Endothelial cell of umbilical vein (primary cell): ENCODE data around the gene DGLUCY. TPM values are rescaled to one million over a fixed set of nuclear protein-coding genes. Genes with fewer than 3 reads are reported as not detected.

ENCODE experiments used
- BruUV-seq: library from RNA; stranded (reverse); fragments of 400-500 nt; replicated peaks from 2 replicates; lab custom pipeline; 2021; lab: Mats Ljungman, UMichigan
- CTCF ChIA-PET: fragments of 300-600, 350-600 bp; sonication (Branson Sonifier 250); formaldehyde crosslinking; loops from one replicate; lab custom pipeline; 2021; ENCODE audit warnings: antibody characterized with exemption, inconsistent platforms; lab: Charles Lee
- POLR2A ChIA-PET: fragments of 300-600, 350-600 bp; sonication (Branson Sonifier 250); formaldehyde crosslinking; loops from one replicate; lab custom pipeline; 2021; ENCODE audit warnings: antibody characterized with exemption, inconsistent platforms; lab: Charles Lee
- DNase-seq: peaks from one replicate; pipeline ENCODE4 v3.0.0-alpha.2; 2011; ENCODE audit warnings: low read depth, low spot score
- FAIRE-seq: peaks from 2 replicates; lab custom pipeline; 2011; peaks lifted over from hg19 to GRCh38; lab: Jason Lieb, UNC
- H2AFZ ChIP-seq: 2 replicates; pipeline ENCODE4 v1.6.0; 2012; ENCODE audit warnings: low read depth, low read length, control low read depth, inconsistent platforms
- H3K27ac ChIP-seq: 2 replicates; pipeline ENCODE4 v1.5.1; 2011; ENCODE audit warnings: low read depth, mild to moderate bottlenecking, control low read depth, low read length, moderate library complexity; ENCODE audit not compliant: insufficient read depth
- H3K27me3 ChIP-seq, 2 experiments: 2 replicates each; pipeline versions ENCODE4 v1.6.0 to v1.6.1; 2011; ENCODE audit warnings: low read length in 2 of 2, mixed read lengths in 1 of 2; ENCODE audit not compliant: control insufficient read depth in 2 of 2, insufficient read depth in 2 of 2
- H3K36me3 ChIP-seq, 2 experiments: 2 replicates in 1 of 2; 3 replicates in 1 of 2; pipeline ENCODE4 v1.5.1; 2011; ENCODE audit warnings: low read length in 2 of 2, mild to moderate bottlenecking in 1 of 2, moderate library complexity in 1 of 2; ENCODE audit not compliant: control insufficient read depth in 2 of 2, insufficient read depth in 2 of 2; ENCODE audit errors: extremely low read depth in 1 of 2
- H3K4me1 ChIP-seq: 3 replicates; pipeline ENCODE4 v1.5.1; 2011; ENCODE audit warnings: mild to moderate bottlenecking, low read length; ENCODE audit not compliant: control insufficient read depth, insufficient read depth; ENCODE audit errors: extremely low read depth
- H3K4me2 ChIP-seq: 2 replicates; pipeline ENCODE4 v1.6.1; 2011; ENCODE audit warnings: low read length, control low read depth, mixed read lengths; ENCODE audit not compliant: insufficient read depth
- H3K4me3 ChIP-seq, 3 experiments: fragments of 200-600 bp in 1 of 3; sonication (generic), shearing (Covaris generic) in 1 of 3; replicated peaks in 1 of 3; 2 replicates each; pipeline ENCODE4 v1.5.1; 2011 to 2016; ENCODE audit warnings: control low read depth in 3 of 3, low read length in 3 of 3, mild to moderate bottlenecking in 2 of 3, inconsistent platforms in 1 of 3, low read depth in 1 of 3, moderate library complexity in 1 of 3; ENCODE audit not compliant: insufficient read depth in 1 of 3
- H3K79me2 ChIP-seq: 2 replicates; pipeline ENCODE4 v1.6.0; 2012; ENCODE audit warnings: low read length, inconsistent platforms; ENCODE audit not compliant: control insufficient read depth, insufficient read depth
- H3K9ac ChIP-seq: replicated peaks from 2 replicates; pipeline ENCODE3; 2011; ENCODE audit warnings: low read length, control low read depth; ENCODE audit not compliant: insufficient read depth; ENCODE audit errors: extremely low read depth
- H3K9me1 ChIP-seq: replicated peaks from 3 replicates; pipeline ENCODE4 v1.6.0; 2011; ENCODE audit warnings: mild to moderate bottlenecking, low read length; ENCODE audit not compliant: control insufficient read depth, insufficient read depth; ENCODE audit errors: extremely low read depth
- H3K9me3 ChIP-seq: replicated peaks from 2 replicates; pipeline ENCODE4 v1.5.1; 2012; ENCODE audit warnings: low read length, inconsistent platforms; ENCODE audit not compliant: control insufficient read depth, insufficient read depth
- H4K20me1 ChIP-seq: replicated peaks from 2 replicates; pipeline ENCODE3; 2011; ENCODE audit warnings: mild to moderate bottlenecking, low read length; ENCODE audit not compliant: control insufficient read depth, insufficient read depth; ENCODE audit errors: extremely low read depth
- EZH2 ChIP-seq: IDR thresholded peaks from 2 replicates; pipeline ENCODE4 v1.6.1; 2012; ENCODE audit warnings: borderline replicate concordance, low read depth, mild to moderate bottlenecking, moderate library complexity, low read length, inconsistent platforms; ENCODE audit not compliant: severe bottlenecking
- FOS ChIP-seq: IDR thresholded peaks from 2 replicates; pipeline ENCODE4 v1.6.1; 2011; ENCODE audit warnings: mild to moderate bottlenecking, low read length, moderate library complexity, borderline replicate concordance; ENCODE audit not compliant: insufficient read depth
- GATA2 ChIP-seq: IDR thresholded peaks from 2 replicates; pipeline ENCODE4 v1.7.0; 2011; ENCODE audit warnings: low read depth, mild to moderate bottlenecking, moderate library complexity, mixed read lengths, low read length; ENCODE audit not compliant: insufficient read length, insufficient read depth
- JUN ChIP-seq: IDR thresholded peaks from 2 replicates; pipeline ENCODE4 v1.6.1; 2011; ENCODE audit warnings: borderline replicate concordance, low read depth; ENCODE audit not compliant: insufficient read length, insufficient read depth
- MYC ChIP-seq: IDR thresholded peaks from one replicate; pipeline ENCODE4 v1.6.1; 2011; ENCODE audit warnings: mild to moderate bottlenecking, low read depth, low read length
- POLR2AphosphoS5 ChIP-seq: IDR thresholded peaks from 2 replicates; pipeline ENCODE4 v1.6.1; 2012; ENCODE audit warnings: low read depth, mild to moderate bottlenecking, control low read depth, low read length, moderate library complexity; ENCODE audit not compliant: insufficient read depth
- dilution Hi-C: fragments of 300-500 bp; cut with MboI; formaldehyde crosslinking; loops from one replicate; pipeline ENCODE4 v1.15.0; 2019; ENCODE audit warnings: low sequenced_read_pairs; ENCODE audit not compliant: extremely low pct_ligation_motif_present
- intact Hi-C: fragments of 100-400 bp; cut with micrococcal nuclease; formaldehyde crosslinking; loops from one replicate; pipeline ENCODE4 v1.10.0; 2022
- polyA plus RNA-seq, 4 experiments: library from polyadenylated mRNA; depleted of rRNA in 3 of 4; stranded (reverse) in 3 of 4; unstranded in 1 of 4; fragments of >200 nt; gene quantifications; 2 replicates each; pipeline versions ENCODE4 v1.2.1 to v1.2.3, GENCODE V29; 2011 to 2012; ENCODE audit warnings: missing spikeins in 1 of 4
- total RNA-seq: library from RNA; stranded (reverse); gene quantifications from 2 replicates; pipeline ENCODE4 v1.2.3, GENCODE V29; 2021
- TF ChIP-seq, protein P1 (sequence below): IDR thresholded peaks from 2 replicates; pipeline ENCODE4 v1.6.1; 2011; ENCODE audit not compliant: insufficient read depth, insufficient read length

DGLUCY gene
- total and polyA plus RNA-seq, 2 donors (not counting 3 experiments of a cell fraction or from before 2014, with no cell fraction given), result 40.9 to 65.6 TPM

DNA sequence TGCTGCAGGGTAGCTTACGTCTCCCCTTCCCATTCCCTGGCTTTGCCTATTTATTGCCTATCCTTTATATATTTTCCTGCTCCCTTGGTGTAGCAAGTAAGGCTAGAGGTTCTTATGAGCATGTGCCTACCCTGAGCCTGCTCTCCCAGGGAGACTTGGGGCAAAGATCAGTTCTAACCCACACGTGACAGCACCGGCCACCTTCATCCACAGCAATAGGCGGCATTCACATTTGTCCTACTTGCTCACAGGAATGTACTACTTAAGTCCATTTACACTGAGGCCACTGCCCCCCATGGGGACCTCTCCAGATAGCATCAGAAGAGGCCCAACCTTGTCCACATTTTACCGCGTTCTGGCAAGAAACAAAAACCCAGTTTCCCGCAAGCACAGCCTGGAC, 122.0 kb downstream of the DGLUCY start:
- Histone ChIP-seq H3K9me1 (no peaks in the 10 kb centered on the region), H3K4me3 (no peak overlapping the region), H3K4me2 (no peak overlapping the region), H3K9me3 (no peaks in the 10 kb centered on the region), H3K79me2 (no peaks in the 10 kb centered on the region), H3K27ac (no peak overlapping the region), H2AFZ (no peak overlapping the region), H3K36me3 (no peaks in the 10 kb centered on the region), H3K9ac (no peak overlapping the region), H3K4me1 (no peaks in the 10 kb centered on the region), H3K27me3 (no peaks in the 10 kb centered on the region), H4K20me1 (no peaks in the 10 kb centered on the region)
- no TSS peak for BruUV-seq
- ChIA-PET POLR2A (no interaction called here), CTCF (interaction anchor here (1.5 kb wide), 1 partner anchor 8 kb away, joined by 3 read pairs; no protein-coding TSS in a partner anchor)
- intact Hi-C loops (no loop called here), dilution Hi-C loops (no loop called here)
- DNase-seq (no peak), FAIRE-seq (no peak)
- TF ChIP-seq, protein P1, sequence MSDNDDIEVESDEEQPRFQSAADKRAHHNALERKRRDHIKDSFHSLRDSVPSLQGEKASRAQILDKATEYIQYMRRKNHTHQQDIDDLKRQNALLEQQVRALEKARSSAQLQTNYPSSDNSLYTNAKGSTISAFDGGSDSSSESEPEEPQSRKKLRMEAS, result no peak
- no peak for TF ChIP-seq MYC
- TF ChIP-seq GATA2, result no peak
- TF ChIP-seq FOS, result no peak
- TF ChIP-seq JUN, result no peak
- TF ChIP-seq EZH2, result no peak
- TF ChIP-seq POLR2AphosphoS5, result no peak

DNA sequence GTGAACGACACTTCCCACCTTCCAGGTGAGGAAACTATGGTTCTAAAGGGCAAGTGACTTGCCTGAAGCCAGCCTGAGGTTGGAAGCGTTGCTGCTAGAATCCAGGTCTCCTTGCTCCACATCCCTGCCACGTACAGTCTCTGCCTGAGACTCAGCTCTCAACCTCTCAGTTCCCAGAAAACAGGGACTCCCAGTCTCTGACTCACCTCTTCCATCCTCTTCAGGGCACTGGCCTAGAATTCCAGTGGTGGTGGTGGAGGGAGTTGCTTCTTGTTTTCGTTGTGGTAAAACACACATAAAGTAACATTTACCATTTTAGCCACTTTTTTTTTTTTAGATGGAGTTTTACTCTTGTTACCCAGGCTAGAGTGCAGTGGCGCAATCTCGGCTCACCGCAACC, 123.3 kb downstream of the DGLUCY start:
- Histone ChIP-seq H3K4me1 (no peaks in the 10 kb centered on the region), H3K79me2 (no peaks in the 10 kb centered on the region), H3K9me3 (no peaks in the 10 kb centered on the region), H3K36me3 (no peaks in the 10 kb centered on the region), H3K9ac (no peak overlapping the region), H2AFZ (no peak overlapping the region), H3K4me2 (no peak overlapping the region), H3K27me3 (no peaks in the 10 kb centered on the region), H3K9me1 (no peaks in the 10 kb centered on the region), H4K20me1 (no peaks in the 10 kb centered on the region), H3K4me3 (no peak overlapping the region), H3K27ac (no peak overlapping the region)
- dilution Hi-C loops (no loop called here), intact Hi-C loops (no loop called here)
- BruUV-seq, result no TSS peak
- DNase-seq, result peak; percentile 36
- POLR2A ChIA-PET, result no interaction called here
- FAIRE-seq, result peak; percentile 21
- TF ChIP-seq JUN (peak; percentile 9), POLR2AphosphoS5 (no peak), EZH2 (no peak), FOS (peak; percentile 44), MYC (no peak)
- TF ChIP-seq, protein P1, result no peak
- CTCF ChIA-PET, result interaction anchor here (1.5 kb wide), 1 partner anchor 9 kb away, joined by 3 read pairs; no protein-coding TSS in a partner anchor
